ENCODE measurements around the gene PTPN1. TPM values are rescaled to one million over a fixed set of nuclear protein-coding genes. Genes with fewer than 3 reads are reported as not detected.

PTPN1 gene
- total and polyA plus RNA-seq, 2 donors (not counting 3 experiments of a cell fraction or from before 2014, with no cell fraction given), result 41.1 to 64.3 TPM

DNA sequence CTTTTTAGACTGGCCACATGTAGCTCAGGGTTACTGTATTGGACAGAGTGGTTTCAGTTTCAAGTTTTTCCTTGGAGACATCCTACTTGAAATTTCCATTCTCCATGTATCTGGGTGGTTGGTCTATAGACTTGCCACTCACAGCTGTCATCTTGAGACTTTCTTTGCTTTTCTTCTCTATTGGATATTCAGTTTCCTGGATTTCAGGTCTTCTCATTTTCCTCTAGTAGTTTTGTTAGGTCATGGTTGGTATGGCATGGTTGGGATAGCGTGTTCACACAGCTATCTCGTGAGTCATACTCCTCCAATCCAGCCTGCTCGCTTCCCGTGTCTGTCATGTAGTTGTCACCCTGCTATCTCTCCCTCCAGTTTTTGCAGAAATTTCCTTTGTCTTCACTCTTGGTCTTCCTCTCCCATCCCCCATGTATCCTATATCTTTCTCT lies 48.3 kb downstream of the PTPN1 start:
- CTCF ChIA-PET, result interaction anchor here (0.7 to 11.7 kb wide), 5 partner anchors 14 to 47 kb away, joined by 3 to 99 read pairs (median 4); no protein-coding TSS in a partner anchor
- H3K4me3 ChIP-seq (replicated peaks in 1 of 3; ENCODE audit: insufficient read depth in 1 of 3, low read depth in 1 of 3, low read length in 3 of 3), result no peak overlapping the region

More for the DNA sequence above, 48.3 kb downstream of the PTPN1 start:
- dilution Hi-C loops (cut with MboI; ENCODE audit: extremely low pct_ligation_motif_present, low sequenced_read_pairs) (no loop called here), intact Hi-C loops (cut with micrococcal nuclease) (no loop called here)
- no peaks in the 10 kb centered on the region for H4K20me1 ChIP-seq (replicated peaks; ENCODE audit: control insufficient read depth, extremely low read depth, insufficient read depth, low read length)
- BruUV-seq (replicated peaks), result no TSS peak
- no peak overlapping the region for H2AFZ ChIP-seq (ENCODE audit: low read depth, low read length)
- H3K27ac ChIP-seq (ENCODE audit: insufficient read depth, low read depth, low read length), result peak overlapping the region; percentile 56
- TF ChIP-seq, protein P1, sequence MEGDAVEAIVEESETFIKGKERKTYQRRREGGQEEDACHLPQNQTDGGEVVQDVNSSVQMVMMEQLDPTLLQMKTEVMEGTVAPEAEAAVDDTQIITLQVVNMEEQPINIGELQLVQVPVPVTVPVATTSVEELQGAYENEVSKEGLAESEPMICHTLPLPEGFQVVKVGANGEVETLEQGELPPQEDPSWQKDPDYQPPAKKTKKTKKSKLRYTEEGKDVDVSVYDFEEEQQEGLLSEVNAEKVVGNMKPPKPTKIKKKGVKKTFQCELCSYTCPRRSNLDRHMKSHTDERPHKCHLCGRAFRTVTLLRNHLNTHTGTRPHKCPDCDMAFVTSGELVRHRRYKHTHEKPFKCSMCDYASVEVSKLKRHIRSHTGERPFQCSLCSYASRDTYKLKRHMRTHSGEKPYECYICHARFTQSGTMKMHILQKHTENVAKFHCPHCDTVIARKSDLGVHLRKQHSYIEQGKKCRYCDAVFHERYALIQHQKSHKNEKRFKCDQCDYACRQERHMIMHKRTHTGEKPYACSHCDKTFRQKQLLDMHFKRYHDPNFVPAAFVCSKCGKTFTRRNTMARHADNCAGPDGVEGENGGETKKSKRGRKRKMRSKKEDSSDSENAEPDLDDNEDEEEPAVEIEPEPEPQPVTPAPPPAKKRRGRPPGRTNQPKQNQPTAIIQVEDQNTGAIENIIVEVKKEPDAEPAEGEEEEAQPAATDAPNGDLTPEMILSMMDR (IDR thresholded peaks at IDR 0.05; ENCODE audit: extremely low read depth in 1 of 2, insufficient read depth in 1 of 2, low read depth in 1 of 2, low read length in 2 of 2), result no peak
- TF ChIP-seq MYC (IDR thresholded peaks at IDR 0.05; ENCODE audit: low read depth, low read length) (peak; percentile 67), GATA2 (IDR thresholded peaks at IDR 0.05; ENCODE audit: insufficient read depth, insufficient read length, low read depth, low read length) (peak; percentile 21), POLR2AphosphoS5 (IDR thresholded peaks at IDR 0.05; ENCODE audit: insufficient read depth, low read depth, low read length) (no peak), EZH2 (IDR thresholded peaks at IDR 0.05; ENCODE audit: borderline replicate concordance, low read depth, low read length, severe bottlenecking) (no peak), FOS (IDR thresholded peaks at IDR 0.05; ENCODE audit: borderline replicate concordance, insufficient read depth, low read length) (peak; percentile 83), JUN (IDR thresholded peaks at IDR 0.05; ENCODE audit: borderline replicate concordance, insufficient read depth, insufficient read length, low read depth) (peak; percentile 81), MAX (IDR thresholded peaks at IDR 0.05; ENCODE audit: insufficient read depth, insufficient read length) (no peak), POLR2A (IDR thresholded peaks at IDR 0.05; ENCODE audit: low read depth, low read length) (no peak)
- peaks cover 5 to 7% of the 10 kb centered on the region in 2 experiments for H3K36me3 ChIP-seq (ENCODE audit: control insufficient read depth in 2 of 2, extremely low read depth in 1 of 2, insufficient read depth in 2 of 2, low read length in 2 of 2)
- FAIRE-seq, result peak; percentile 35
- H3K79me2 ChIP-seq (ENCODE audit: control insufficient read depth, insufficient read depth, low read length), result peaks cover 65% of the 10 kb centered on the region
- H3K9me1 ChIP-seq (replicated peaks; ENCODE audit: control insufficient read depth, extremely low read depth, insufficient read depth, low read length), result no peaks in the 10 kb centered on the region
- peaks cover 47% of the 10 kb centered on the region for H3K4me1 ChIP-seq (ENCODE audit: control insufficient read depth, extremely low read depth, insufficient read depth, low read length)
- peak overlapping the region; percentile 1 for H3K9ac ChIP-seq (replicated peaks; ENCODE audit: extremely low read depth, insufficient read depth, low read length)
- no peaks in the 10 kb centered on the region for H3K9me3 ChIP-seq (replicated peaks; ENCODE audit: control insufficient read depth, insufficient read depth, low read length)
- H3K27me3 ChIP-seq (ENCODE audit: control insufficient read depth in 2 of 2, insufficient read depth in 2 of 2, low read length in 2 of 2), result no peaks in the 10 kb centered on the region
- DNase-seq (ENCODE audit: low read depth, low spot score), result peak; percentile 57
- peak overlapping the region; percentile 44 for H3K4me2 ChIP-seq (ENCODE audit: insufficient read depth, low read length)
- POLR2A ChIA-PET, result interaction anchor here (0.6 to 1.0 kb wide), 2 partner anchors 34 to 45 kb away, joined by 3 to 7 read pairs; no protein-coding TSS in a partner anchor

Data from endothelial cell of umbilical vein (primary cell).